Activated B cell treated with CpG ODN at 0.5 μM for 24 hours (primary cell): Measurements from ENCODE around the gene LRBA. TPM values are rescaled to one million over a fixed set of nuclear protein-coding genes. Genes with fewer than 3 reads are reported as not detected.

Experiments
- ATAC-seq: fragments of 200-7000 bp; cut with Tn5 transposase; one replicate; pipeline ENCODE4 v1.10.0; 2021; ENCODE audit warnings: low read depth, mild to moderate bottlenecking, moderate library complexity
- CTCF ChIA-PET: fragments of 350-600 bp; sonication (Branson Sonifier 250); formaldehyde crosslinking; loops from one replicate; lab custom pipeline; 2021; ENCODE audit warnings: antibody characterized with exemption; lab: Charles Lee
- POLR2A ChIA-PET: fragments of 350-600 bp; sonication (Branson Sonifier 250); formaldehyde crosslinking; loops from one replicate; lab custom pipeline; 2021; ENCODE audit warnings: antibody characterized with exemption; lab: Charles Lee
- DNase-seq: peaks from one replicate; pipeline ENCODE4 v3.0.0; 2022
- H3K27ac Mint-ChIP-seq: one replicate; pipeline ENCODE4 v1.8.0; 2020; ENCODE audit warnings: mixed read lengths
- H3K27me3 Mint-ChIP-seq: one replicate; pipeline ENCODE4 v1.8.0; 2021; ENCODE audit warnings: mixed read lengths
- H3K36me3 Mint-ChIP-seq: one replicate; pipeline ENCODE4 v1.8.0; 2021; ENCODE audit warnings: low read depth, mixed read lengths
- H3K4me1 Mint-ChIP-seq: one replicate; pipeline ENCODE4 v1.8.0; 2021; ENCODE audit warnings: mixed read lengths
- H3K4me3 Mint-ChIP-seq: one replicate; pipeline ENCODE4 v1.8.0; 2020; ENCODE audit warnings: mild to moderate bottlenecking, mixed read lengths
- H3K9me3 Mint-ChIP-seq: one replicate; pipeline ENCODE4 v1.8.0; 2020; ENCODE audit warnings: mixed read lengths
- CTCF ChIP-seq: fragments of 200-600 bp; IDR thresholded peaks from one replicate; pipeline ENCODE4 v1.8.0; 2022; ENCODE audit warnings: antibody characterized with exemption, mild to moderate bottlenecking
- intact Hi-C: fragments of 100-400 bp; cut with micrococcal nuclease; formaldehyde crosslinking; loops from one replicate; pipeline ENCODE4 v1.15.1; 2024
- total RNA-seq: library from RNA; stranded (reverse); gene quantifications from 2 replicates; pipeline ENCODE4 v1.2.3, GENCODE V29; 2022

LRBA gene
- total RNA-seq, 1 donor from 2014 or later: 66.5 TPM

GRCh38 chr4:151039733-151040132 lies 24.6 kb upstream of the LRBA start:
- Mint-ChIP-seq H3K36me3 (no peaks in the 10 kb centered on the region), H3K4me3 (no peak overlapping the region), H3K27ac (no peak overlapping the region), H3K9me3 (no peaks in the 10 kb centered on the region), H3K27me3 (no peaks in the 10 kb centered on the region), H3K4me1 (no peaks in the 10 kb centered on the region)
- ATAC-seq (no peak), DNase-seq (no peak)
- intact Hi-C loops: no loop called here
- CTCF ChIA-PET: no interaction called here
- POLR2A ChIA-PET: no interaction called here
- no peak for TF ChIP-seq CTCF

- Mint-ChIP-seq H3K9me3 (no peaks in the 10 kb centered on the region), H3K4me1 (no peaks in the 10 kb centered on the region), H3K27ac (no peak overlapping the region), H3K36me3 (no peaks in the 10 kb centered on the region), H3K4me3 (no peak overlapping the region), H3K27me3 (no peaks in the 10 kb centered on the region)
- CTCF ChIA-PET: no interaction called here
- ATAC-seq (no peak), DNase-seq (no peak)
- intact Hi-C loops: no loop called here
- POLR2A ChIA-PET: no interaction called here
- TF ChIP-seq CTCF: no peak
Observed at GRCh38 chr4:151038452-151039157, 23.5 kb upstream of the LRBA start.

- Mint-ChIP-seq H3K4me3 (no peak overlapping the region), H3K4me1 (peaks cover 7% of the 10 kb centered on the region), H3K27me3 (peaks cover 7% of the 10 kb centered on the region), H3K36me3 (no peaks in the 10 kb centered on the region), H3K27ac (no peak overlapping the region), H3K9me3 (no peaks in the 10 kb centered on the region)
- intact Hi-C loops: no loop called here
- TF ChIP-seq CTCF: no peak
- no peak for ATAC-seq
- ChIA-PET POLR2A (no interaction called here), CTCF (no interaction called here)
- DNase-seq: no peak
Observed at GRCh38 chr4:151035911-151036310, 20.8 kb upstream of the LRBA start.

DNA sequence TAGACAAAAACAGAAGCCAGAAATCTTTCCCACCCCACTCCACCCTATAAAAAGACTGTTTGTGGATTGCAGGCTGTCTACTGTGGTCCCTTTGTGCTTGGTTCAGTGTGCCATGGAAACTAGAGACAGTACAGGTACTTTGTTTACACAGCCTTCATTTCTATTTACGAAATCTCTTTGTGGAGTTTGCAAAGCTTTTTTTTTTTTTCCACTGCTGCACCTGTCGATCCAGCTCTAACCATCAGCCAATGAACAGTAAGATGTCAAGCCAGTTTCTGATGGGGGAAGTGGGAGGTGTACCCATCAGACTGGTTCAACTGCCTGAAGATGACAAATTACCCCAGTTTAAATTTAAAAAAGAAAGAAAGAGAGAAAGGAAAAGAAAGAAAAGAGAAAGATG lies 20.2 kb upstream of the LRBA start:
- ChIA-PET CTCF (no interaction called here), POLR2A (no interaction called here)
- DNase-seq: no peak
- Mint-ChIP-seq H3K27me3 (peaks cover 7% of the 10 kb centered on the region), H3K4me1 (peaks cover 7% of the 10 kb centered on the region), H3K4me3 (no peak overlapping the region), H3K27ac (no peak overlapping the region), H3K36me3 (no peaks in the 10 kb centered on the region), H3K9me3 (no peaks in the 10 kb centered on the region)
- ATAC-seq: no peak
- intact Hi-C loops: no loop called here
- TF ChIP-seq CTCF: no peak

DNA sequence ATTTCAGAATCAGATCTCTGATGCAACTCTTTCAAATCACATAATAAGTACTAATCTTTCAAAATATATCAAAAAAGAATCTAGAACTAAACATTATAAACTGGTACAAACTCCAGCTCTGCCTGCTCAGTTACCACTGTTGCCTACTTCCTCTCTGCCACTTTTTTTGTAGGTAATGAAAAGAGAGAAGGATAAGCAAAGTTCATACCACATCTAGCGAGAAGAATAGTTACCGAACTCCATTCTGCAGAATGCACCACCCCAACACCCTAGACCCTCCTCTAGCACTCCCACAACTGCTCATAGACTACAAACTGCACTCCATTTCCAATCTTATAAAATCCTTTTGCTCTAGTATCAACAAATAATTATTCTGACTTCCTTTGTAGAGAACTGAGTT lies 19.7 kb upstream of the LRBA start:
- Mint-ChIP-seq H3K9me3 (no peaks in the 10 kb centered on the region), H3K4me3 (no peak overlapping the region), H3K27me3 (peaks cover 12% of the 10 kb centered on the region), H3K27ac (no peak overlapping the region), H3K36me3 (no peaks in the 10 kb centered on the region), H3K4me1 (peaks cover 7% of the 10 kb centered on the region)
- intact Hi-C loops: no loop called here
- ChIA-PET POLR2A (no interaction called here), CTCF (no interaction called here)
- DNase-seq (no peak), ATAC-seq (no peak)
- TF ChIP-seq CTCF: no peak
